IMR-90 (cell line): ENCODE measurements around the gene CCSER2. TPM values are rescaled to one million over a fixed set of nuclear protein-coding genes. Genes with fewer than 3 reads are reported as not detected.

Experiments
- ATAC-seq: fragments of 200-7000 bp; cut with Tn5 transposase; 2 replicates; pipeline ENCODE4 v1.9.1; 2020; ENCODE audit warnings: low read depth, mild to moderate bottlenecking, moderate library complexity
- BruUV-seq: library from RNA; stranded (reverse); fragments of 400-500 nt; replicated peaks from 2 replicates; lab custom pipeline; 2021; lab: Mats Ljungman, UMichigan
- CTCF ChIA-PET: fragments of 300-600 bp; formaldehyde crosslinking; extraction: SDS; loops from one replicate; lab custom pipeline; 2021; ENCODE audit warnings: antibody characterized with exemption; lab: Yijun Ruan, JAX
- POLR2A ChIA-PET: fragments of 300-600 bp; sonication (Branson Sonifier 250); formaldehyde crosslinking; loops from one replicate; lab custom pipeline; 2022; ENCODE audit warnings: antibody characterized with exemption; ENCODE audit not compliant: unreplicated experiment; lab: Charles Lee
- DNase-seq: peaks from one replicate; pipeline ENCODE4 v3.0.0; 2013
- H2AFZ ChIP-seq: replicated peaks from 2 replicates; pipeline ENCODE3; 2013; ENCODE audit warnings: low read length, mild to moderate bottlenecking; ENCODE audit not compliant: poor library complexity
- H2AK5ac ChIP-seq: 2 replicates; pipeline ENCODE4 v1.6.1; 2013; ENCODE audit warnings: low read depth, low read length, inconsistent platforms
- H2AK9ac ChIP-seq: replicated peaks from 2 replicates; pipeline ENCODE3; 2013; ENCODE audit warnings: mild to moderate bottlenecking, low read depth, low read length, moderate library complexity; ENCODE audit not compliant: poor library complexity
- H2BK120ac ChIP-seq: 2 replicates; pipeline ENCODE4 v1.6.1; 2013; ENCODE audit warnings: low read depth, low read length, inconsistent platforms
- H2BK15ac ChIP-seq: 3 replicates; pipeline ENCODE4 v1.6.1; 2013; ENCODE audit warnings: low read depth, low read length, inconsistent platforms
- H2BK20ac ChIP-seq: 2 replicates; pipeline ENCODE4 v1.6.1; 2013; ENCODE audit warnings: low read depth, mild to moderate bottlenecking, inconsistent platforms, low read length, moderate library complexity
- H2BK5ac ChIP-seq: 2 replicates; pipeline ENCODE4 v1.6.1; 2013; ENCODE audit warnings: mild to moderate bottlenecking, low read depth, low read length, inconsistent platforms; ENCODE audit not compliant: poor library complexity, severe bottlenecking
- H3K14ac ChIP-seq: replicated peaks from 2 replicates; pipeline ENCODE4 v1.6.1; 2013; ENCODE audit warnings: low read depth, low read length, inconsistent platforms
- H3K18ac ChIP-seq: 2 replicates; pipeline ENCODE4 v1.6.1; 2013; ENCODE audit warnings: low read depth, low read length, control low read depth
- H3K23ac ChIP-seq: 2 replicates; pipeline ENCODE4 v1.6.1; 2013; ENCODE audit warnings: low read depth, low read length, inconsistent platforms
- H3K27ac ChIP-seq: 2 replicates; pipeline ENCODE4 v1.5.1; 2013; ENCODE audit warnings: mild to moderate bottlenecking, control low read depth, low read length; ENCODE audit not compliant: insufficient read depth
- H3K27me3 ChIP-seq: 2 replicates; pipeline ENCODE4 v1.6.1; 2013; ENCODE audit warnings: low read length; ENCODE audit not compliant: control insufficient read depth, insufficient read depth
- H3K36me3 ChIP-seq: 2 replicates; pipeline ENCODE4 v1.6.1; 2013; ENCODE audit warnings: low read length, mixed read lengths; ENCODE audit not compliant: control insufficient read depth, insufficient read depth
- H3K4ac ChIP-seq: 2 replicates; pipeline ENCODE4 v1.6.1; 2013; ENCODE audit warnings: low read depth, low read length, inconsistent platforms
- H3K4me1 ChIP-seq: 2 replicates; pipeline ENCODE4 v1.6.1; 2013; ENCODE audit warnings: low read length, mixed read lengths; ENCODE audit not compliant: control insufficient read depth, insufficient read depth
- H3K4me2 ChIP-seq: 2 replicates; pipeline ENCODE4 v1.6.1; 2013; ENCODE audit warnings: low read depth, mild to moderate bottlenecking, control low read depth, low read length, moderate library complexity
- H3K4me3 ChIP-seq: 2 replicates; pipeline ENCODE4 v1.5.1; 2013; ENCODE audit warnings: low read depth, mild to moderate bottlenecking, control low read depth, low read length, moderate library complexity; ENCODE audit not compliant: insufficient read depth
- H3K56ac ChIP-seq: 2 replicates; pipeline ENCODE4 v1.6.1; 2013; ENCODE audit warnings: low read length, inconsistent platforms; ENCODE audit not compliant: insufficient read depth; ENCODE audit errors: extremely low read depth
- H3K79me1 ChIP-seq, 2 experiments: 2 replicates each; pipeline ENCODE4 v1.6.1; 2013; ENCODE audit warnings: low read length in 2 of 2, inconsistent platforms in 1 of 2, low read depth in 1 of 2
- H3K9ac ChIP-seq: 2 replicates; pipeline ENCODE4 v1.6.1; 2013; ENCODE audit warnings: low read depth, low read length, control low read depth
- H3K9me1 ChIP-seq: 2 replicates; pipeline ENCODE4 v1.6.1; 2013; ENCODE audit warnings: low read length, inconsistent platforms; ENCODE audit not compliant: insufficient read depth
- H3K9me3 ChIP-seq: 2 replicates; pipeline ENCODE4 v1.6.1; 2013; ENCODE audit warnings: low read length; ENCODE audit not compliant: control insufficient read depth, insufficient read depth
- H4K20me1 ChIP-seq: 2 replicates; pipeline ENCODE4 v1.6.1; 2013; ENCODE audit warnings: low read length, inconsistent platforms; ENCODE audit not compliant: insufficient read depth
- H4K5ac ChIP-seq: 2 replicates; pipeline ENCODE4 v1.6.1; 2013; ENCODE audit warnings: mild to moderate bottlenecking, low read depth, low read length, control low read depth
- H4K8ac ChIP-seq, 2 experiments: 2 replicates each; pipeline ENCODE4 v1.6.1; 2013; ENCODE audit warnings: low read depth in 2 of 2, low read length in 2 of 2, control low read depth in 1 of 2, inconsistent platforms in 1 of 2
- H4K91ac ChIP-seq: 2 replicates; pipeline ENCODE4 v1.6.1; 2013; ENCODE audit warnings: low read depth, low read length, inconsistent platforms; ENCODE audit not compliant: insufficient read depth
- CHD1 ChIP-seq: IDR thresholded peaks from 2 replicates; pipeline ENCODE4 v1.6.1; 2012; ENCODE audit warnings: low read depth, low read length, improper control_type of control experiment
- MXI1 ChIP-seq: IDR thresholded peaks from 2 replicates; pipeline ENCODE4 v1.6.1; 2012; ENCODE audit warnings: low read depth, mild to moderate bottlenecking, low read length, moderate library complexity, borderline replicate concordance
- RFX5 ChIP-seq: IDR thresholded peaks from 2 replicates; pipeline ENCODE4 v1.8.0; 2012; ENCODE audit warnings: low read depth, mild to moderate bottlenecking, low read length, moderate library complexity
- WGBS, 2 experiments: methylation state at CpG; one replicate each; pipeline versions ENCODE4 v1.1.5 to v1.1.7; 2013; ENCODE audit warnings: missing lambda C conversion rate in 2 of 2; ENCODE audit not compliant: insufficient read length in 1 of 2; ENCODE audit errors: extremely low coverage in 2 of 2; 5-methylcytosine and 5-hydroxymethylcytosine counted together
- dilution Hi-C: fragments of 300-500 bp; cut with HindIII; formaldehyde crosslinking; loops from one replicate; pipeline ENCODE4 v1.14.3; 2018; ENCODE audit warnings: low sequenced_read_pairs; ENCODE audit not compliant: unreplicated experiment
- in situ Hi-C: fragments of 300-500 bp; cut with MboI; formaldehyde crosslinking; loops from 3 replicates; pipeline ENCODE4 v1.14.3; 2019; ENCODE audit warnings: low sequenced_read_pairs, inconsistent platforms, mixed read lengths
- intact Hi-C: fragments of 100-400 bp; cut with micrococcal nuclease; formaldehyde crosslinking; loops from 2 replicates; pipeline ENCODE4 v1.10.0; 2022
- polyA plus RNA-seq, 3 experiments: library from polyadenylated mRNA; depleted of rRNA; stranded (reverse); fragments of >200 nt; gene quantifications; 2 replicates each; pipeline ENCODE4 v1.2.3, GENCODE V29; 2012; ENCODE audit warnings: low replicate concordance in 1 of 3
- total RNA-seq: library from RNA; depleted of rRNA; stranded (reverse); fragments of >200 nt; gene quantifications from 2 replicates; pipeline ENCODE4 v1.2.3, GENCODE V29; 2012

Gene CCSER2
- total and polyA plus RNA-seq, 2 of the 4 experiments (the other 2 are of a cell fraction): 20.4 to 31.7 TPM

GRCh38 chr10:84342584-84342983 is 14.2 kb downstream of the CCSER2 start:
- peaks cover 10 to 46% of the 10 kb centered on the region in 2 experiments for H3K79me1 ChIP-seq
- H3K4me3 ChIP-seq: no peak overlapping the region
- no peak for ATAC-seq
- H3K4me1 ChIP-seq: peaks cover 4% of the 10 kb centered on the region
- DNase-seq: no peak
- peaks cover 9% of the 10 kb centered on the region for H3K9me1 ChIP-seq
- H3K4me2 ChIP-seq: no peak overlapping the region
- no peak overlapping the region for H2BK15ac ChIP-seq
- H4K8ac ChIP-seq: no peak overlapping the region
- no peaks in the 10 kb centered on the region for H3K36me3 ChIP-seq
- H4K20me1 ChIP-seq: peaks cover 40% of the 10 kb centered on the region
- no TSS peak for BruUV-seq
- H2BK20ac ChIP-seq: no peak overlapping the region
- 100% methylated on average over 3 of the region's 6 CpGs; no CpG with 5 or more reads in 1 of the 2 experiments for WGBS, 2 experiments
- H2BK120ac ChIP-seq: no peak overlapping the region
- H3K14ac ChIP-seq: no peak overlapping the region
- intact Hi-C loops: no loop called here
- H2AK9ac ChIP-seq: no peak overlapping the region
- ChIA-PET POLR2A (no interaction called here), CTCF (interaction anchor here (1.4 kb wide), 1 partner anchor 75 kb away, joined by 3 read pairs; no protein-coding TSS in a partner anchor)
- no peak overlapping the region for H3K56ac ChIP-seq
- H2BK5ac ChIP-seq: no peak overlapping the region
- no peak overlapping the region for H3K23ac ChIP-seq
- H3K9me3 ChIP-seq: no peaks in the 10 kb centered on the region
- no peak overlapping the region for H2AK5ac ChIP-seq
- no peak overlapping the region for H2AFZ ChIP-seq
- TF ChIP-seq MXI1 (no peak), RFX5 (no peak), CHD1 (no peak)
- no peak overlapping the region for H4K5ac ChIP-seq
- in situ Hi-C loops: no loop called here
- H3K27me3 ChIP-seq: no peaks in the 10 kb centered on the region
- dilution Hi-C loops: no loop called here
- no peak overlapping the region for H3K18ac ChIP-seq
- no peak overlapping the region for H4K91ac ChIP-seq
- H3K4ac ChIP-seq: no peak overlapping the region
- H3K9ac ChIP-seq: no peak overlapping the region
- H3K27ac ChIP-seq: no peak overlapping the region
